Islet of Langerhans (tissue), 1 donor: ENCODE data around the gene RNASEH2C.
"Not testable (repeated sequence)": the region's sequence is repeated elsewhere in the genome, so short reads cannot be mapped to it uniquely, and the experiment has no call there.

Experiments
- FAIRE-seq: peaks from one replicate; lab custom pipeline; 2011; peaks lifted over from hg19 to GRCh38; lab: Jason Lieb, UNC

RNASEH2C gene

DNA sequence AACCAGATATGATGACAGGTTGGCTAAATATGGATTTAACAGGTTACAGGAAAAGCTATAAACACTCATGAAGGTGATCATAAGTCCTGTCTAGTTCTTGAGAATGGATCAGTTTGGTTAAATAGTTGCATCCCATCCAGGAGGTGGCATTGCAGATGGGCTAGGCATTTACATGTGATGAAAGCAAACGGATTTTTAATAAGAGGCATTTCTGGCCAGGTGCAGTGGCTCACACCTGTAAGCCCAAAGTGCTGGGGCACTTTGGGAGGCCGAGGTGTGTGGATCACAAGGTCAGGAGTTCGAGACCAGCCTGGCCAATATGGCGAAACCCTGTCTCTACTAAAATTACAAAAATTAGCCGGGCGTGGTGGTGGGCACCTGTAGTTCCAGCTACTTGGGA, 37.1 kb downstream of the RNASEH2C start:
- FAIRE-seq: not testable (repeated sequence)

DNA sequence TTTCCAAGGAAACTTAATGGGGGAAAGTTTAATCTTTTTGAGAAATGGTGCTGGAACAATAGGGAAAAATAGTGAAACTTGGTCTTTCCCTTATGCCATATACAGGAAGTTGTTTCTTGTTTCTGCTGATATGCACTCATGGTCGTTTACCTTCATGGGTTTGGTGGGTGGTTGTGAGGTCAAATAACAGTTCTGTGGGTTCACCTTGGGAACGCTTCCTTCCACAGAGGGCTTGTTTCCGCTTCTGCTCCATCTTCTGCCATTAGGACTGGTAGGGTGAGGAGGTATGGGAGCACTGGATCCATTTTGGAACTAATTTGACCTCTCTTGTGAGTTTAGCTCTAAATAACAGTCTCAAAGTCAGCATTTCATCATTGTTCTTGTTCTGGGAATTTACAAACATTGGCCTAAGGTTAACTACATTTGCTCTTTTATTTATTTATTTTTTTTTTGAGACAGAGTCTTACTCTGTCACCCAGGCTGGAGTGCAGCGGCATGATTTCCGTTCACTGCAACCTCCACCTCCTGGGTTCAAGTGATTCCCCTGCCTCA, 40.3 kb downstream of the RNASEH2C start:
- FAIRE-seq: no peak

DNA sequence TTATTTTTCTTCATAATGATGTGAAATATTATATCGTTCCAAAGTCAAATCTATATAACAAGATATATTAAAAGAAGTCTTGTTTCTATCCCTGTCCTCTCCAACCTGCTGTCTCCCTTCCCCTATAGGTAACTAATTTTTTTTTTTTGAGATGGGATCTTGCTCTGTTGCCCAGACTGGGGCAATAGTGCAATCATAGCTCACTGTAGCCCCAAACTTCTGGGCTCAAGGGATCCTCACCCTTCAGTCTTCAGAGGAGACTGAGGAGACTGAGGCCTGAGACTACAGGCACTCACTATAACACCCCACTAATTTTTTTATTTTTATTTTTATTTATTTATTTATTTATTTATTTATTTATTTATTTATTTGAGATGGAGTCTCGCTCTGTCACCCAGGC, 47.6 kb downstream of the RNASEH2C start:
- FAIRE-seq: no peak

DNA sequence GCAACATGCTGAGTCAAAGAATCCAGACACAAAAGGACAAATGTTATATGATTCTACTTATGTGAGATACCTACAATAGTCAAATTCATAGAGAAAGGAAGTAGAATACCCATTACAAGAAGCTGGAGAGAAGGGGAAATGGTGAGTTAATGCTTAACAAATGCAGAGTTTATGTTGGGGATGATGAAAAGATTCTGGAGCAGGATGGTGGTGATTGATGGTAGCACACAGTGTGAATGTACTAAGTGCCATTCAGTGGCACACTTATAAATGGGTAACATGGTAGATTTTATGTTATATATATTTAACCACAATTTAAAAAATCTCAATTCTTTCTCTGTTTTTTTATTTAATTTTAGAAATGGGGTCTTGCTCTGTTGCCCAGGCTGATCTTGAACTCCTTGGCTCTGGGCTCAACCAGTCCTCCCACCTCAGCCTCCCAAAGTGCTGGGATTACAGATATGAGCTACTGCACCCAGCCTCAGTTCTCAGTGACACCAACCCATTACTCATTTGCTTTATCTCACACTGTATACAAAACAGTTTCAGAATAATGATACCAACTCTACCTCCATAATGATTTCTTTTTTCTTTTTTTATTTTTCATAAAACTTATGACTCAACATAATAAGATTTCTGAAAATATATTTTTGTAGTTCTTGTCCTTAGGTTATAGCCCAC, 48.3 kb downstream of the RNASEH2C start:
- FAIRE-seq: no peak
